SK-N-SH (cell line): ENCODE data around the gene GTF2F2. TPM values are rescaled to one million over a fixed set of nuclear protein-coding genes. Genes with fewer than 3 reads are reported as not detected.

ENCODE experiments used
- CHD2 ChIP-seq: fragments of 150-350 bp; IDR thresholded peaks from 2 replicates; pipeline ENCODE4 v1.6.1; 2018; ENCODE audit warnings: low read length; ENCODE audit not compliant: partially characterized antibody
- ELF1 ChIP-seq: IDR thresholded peaks from 2 replicates; pipeline ENCODE4 v1.4.0; 2012
- FOXJ3 ChIP-seq: sonication (generic); formaldehyde crosslinking; IDR thresholded peaks from 2 replicates; pipeline ENCODE4 v1.5.1; 2020; ENCODE audit warnings: mild to moderate bottlenecking, missing genetic modification reagents
- FOXM1 ChIP-seq: IDR thresholded peaks from 2 replicates; pipeline ENCODE4 v1.4.0; 2012; ENCODE audit warnings: low read depth, mild to moderate bottlenecking
- GABPA ChIP-seq: IDR thresholded peaks from 2 replicates; pipeline ENCODE4 v1.4.0; 2012; ENCODE audit warnings: low read depth, mild to moderate bottlenecking
- GATA2 ChIP-seq: sonication (generic); formaldehyde crosslinking; IDR thresholded peaks from 2 replicates; pipeline ENCODE4 v1.5.0; 2020; ENCODE audit warnings: mild to moderate bottlenecking, missing genetic modification reagents
- JUND ChIP-seq: IDR thresholded peaks from 2 replicates; pipeline ENCODE4 v1.4.0; 2012
- MEF2A ChIP-seq: IDR thresholded peaks from 2 replicates; pipeline ENCODE4 v1.4.0; 2012; ENCODE audit warnings: low read depth, borderline replicate concordance
- MXI1 ChIP-seq: IDR thresholded peaks from 2 replicates; pipeline ENCODE4 v1.6.1; 2012; ENCODE audit warnings: mild to moderate bottlenecking, low read depth, low read length, improper control_type of control experiment
- NFIC ChIP-seq: IDR thresholded peaks from 2 replicates; pipeline ENCODE4 v1.4.0; 2012; ENCODE audit warnings: borderline replicate concordance
- PBX3 ChIP-seq: IDR thresholded peaks from 2 replicates; pipeline ENCODE4; 2012
- POLR2AphosphoS5 ChIP-seq: IDR thresholded peaks from 2 replicates; pipeline ENCODE4 v1.6.1; 2012; ENCODE audit warnings: low read depth, low read length
- RAD21 ChIP-seq: IDR thresholded peaks from 2 replicates; pipeline ENCODE4 v1.6.1; 2012; ENCODE audit warnings: mild to moderate bottlenecking, low read length
- RCOR1 ChIP-seq: fragments of 150-350 bp; IDR thresholded peaks from 2 replicates; pipeline ENCODE4 v1.6.1; 2017; ENCODE audit warnings: antibody characterized with exemption, low read length
- REST ChIP-seq: IDR thresholded peaks from 2 replicates; pipeline ENCODE4 v1.6.1; 2012; ENCODE audit warnings: mild to moderate bottlenecking, low read depth, low read length, moderate library complexity
- RFX5 ChIP-seq: IDR thresholded peaks from 2 replicates; pipeline ENCODE4 v1.6.1; 2012; ENCODE audit warnings: mild to moderate bottlenecking, improper control_type of control experiment, low read length
- TAF1 ChIP-seq: IDR thresholded peaks from 2 replicates; pipeline ENCODE4 v1.6.1; 2012; ENCODE audit warnings: low read depth, mild to moderate bottlenecking, low read length, moderate library complexity, borderline replicate concordance
- USF1 ChIP-seq: IDR thresholded peaks from 2 replicates; pipeline ENCODE4 v1.4.0; 2012; ENCODE audit warnings: low read depth, borderline replicate concordance
- USF2 ChIP-seq: fragments of 150-350 bp; IDR thresholded peaks from 2 replicates; pipeline ENCODE4 v1.6.1; 2017; ENCODE audit warnings: antibody characterized with exemption, low read length, low read depth, borderline replicate concordance
- YY1 ChIP-seq: IDR thresholded peaks from 2 replicates; pipeline ENCODE4 v1.4.0; 2012; ENCODE audit warnings: low read depth, mild to moderate bottlenecking
- ZBTB33 ChIP-seq: IDR thresholded peaks from 2 replicates; pipeline ENCODE4 v1.4.0; 2012; ENCODE audit warnings: low read depth, borderline replicate concordance
- polyA plus RNA-seq, 3 experiments: library from polyadenylated mRNA; depleted of rRNA; stranded (reverse); fragments of >200 nt; gene quantifications; 2 replicates each; pipeline ENCODE4 v1.2.3, GENCODE V29; 2012
- TF ChIP-seq, protein P1 (sequence below): fragments of 200-600 bp; sonication (generic); IDR thresholded peaks from 2 replicates; pipeline ENCODE4 v1.6.1; 2017; ENCODE audit warnings: antibody characterized with exemption, mild to moderate bottlenecking, moderate library complexity

GTF2F2 gene
- polyA plus RNA-seq, 1 of the 3 experiments (the other 2 are of a cell fraction), result 24.2 TPM

- TF ChIP-seq REST (no peak), GABPA (no peak), MEF2A (no peak), ZBTB33 (no peak), FOXM1 (no peak), FOXJ3 (CRISPR knock-in tag) (no peak), CHD2 (no peak), YY1 (no peak), GATA2 (CRISPR knock-in tag) (no peak), MXI1 (no peak), TAF1 (no peak), RCOR1 (no peak), RAD21 (no peak), PBX3 (no peak), USF2 (no peak), POLR2AphosphoS5 (no peak), ELF1 (no peak), NFIC (peak; percentile 82), RFX5 (no peak), USF1 (no peak), JUND (peak; percentile 85)
- TF ChIP-seq, protein P1, sequence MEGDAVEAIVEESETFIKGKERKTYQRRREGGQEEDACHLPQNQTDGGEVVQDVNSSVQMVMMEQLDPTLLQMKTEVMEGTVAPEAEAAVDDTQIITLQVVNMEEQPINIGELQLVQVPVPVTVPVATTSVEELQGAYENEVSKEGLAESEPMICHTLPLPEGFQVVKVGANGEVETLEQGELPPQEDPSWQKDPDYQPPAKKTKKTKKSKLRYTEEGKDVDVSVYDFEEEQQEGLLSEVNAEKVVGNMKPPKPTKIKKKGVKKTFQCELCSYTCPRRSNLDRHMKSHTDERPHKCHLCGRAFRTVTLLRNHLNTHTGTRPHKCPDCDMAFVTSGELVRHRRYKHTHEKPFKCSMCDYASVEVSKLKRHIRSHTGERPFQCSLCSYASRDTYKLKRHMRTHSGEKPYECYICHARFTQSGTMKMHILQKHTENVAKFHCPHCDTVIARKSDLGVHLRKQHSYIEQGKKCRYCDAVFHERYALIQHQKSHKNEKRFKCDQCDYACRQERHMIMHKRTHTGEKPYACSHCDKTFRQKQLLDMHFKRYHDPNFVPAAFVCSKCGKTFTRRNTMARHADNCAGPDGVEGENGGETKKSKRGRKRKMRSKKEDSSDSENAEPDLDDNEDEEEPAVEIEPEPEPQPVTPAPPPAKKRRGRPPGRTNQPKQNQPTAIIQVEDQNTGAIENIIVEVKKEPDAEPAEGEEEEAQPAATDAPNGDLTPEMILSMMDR, result no peak
- TF ChIP-seq, all 33 proteins: peak for 8
These were observed 42.5 kb downstream of the GTF2F2 start (continued) for GRCh38 chr13:45162821-45163220.
